ENCODE measurements around the gene SERPINA12. TPM values are rescaled to one million over a fixed set of nuclear protein-coding genes. Genes with fewer than 3 reads are reported as not detected.
A peak's percentile ranks its signal among the peaks of the same experiment; 100 is the strongest.

The SERPINA12 gene
- total RNA-seq, 1 donor from 2014 or later, result not detected

DNA sequence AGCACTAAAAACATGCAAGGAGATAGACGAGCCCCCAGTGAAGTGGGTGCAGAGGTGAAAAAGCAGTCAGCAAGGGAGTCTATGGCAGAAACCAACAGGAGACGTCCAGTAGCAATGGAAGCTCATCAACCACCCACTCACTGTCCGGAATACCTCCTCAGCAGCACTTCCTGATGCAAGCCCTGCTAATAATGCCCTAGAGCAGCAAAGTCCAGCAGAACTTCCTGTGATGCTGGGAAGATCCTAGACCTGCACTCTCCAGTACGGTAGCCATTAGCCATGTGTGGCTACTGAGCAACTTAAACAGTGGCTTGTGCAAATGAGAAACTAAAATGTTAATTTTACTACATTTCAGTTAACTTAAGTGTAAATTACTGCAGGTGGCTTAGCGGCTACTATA lies 44.2 kb downstream of the SERPINA12 start:
- DNase-seq, result no peak

DNA sequence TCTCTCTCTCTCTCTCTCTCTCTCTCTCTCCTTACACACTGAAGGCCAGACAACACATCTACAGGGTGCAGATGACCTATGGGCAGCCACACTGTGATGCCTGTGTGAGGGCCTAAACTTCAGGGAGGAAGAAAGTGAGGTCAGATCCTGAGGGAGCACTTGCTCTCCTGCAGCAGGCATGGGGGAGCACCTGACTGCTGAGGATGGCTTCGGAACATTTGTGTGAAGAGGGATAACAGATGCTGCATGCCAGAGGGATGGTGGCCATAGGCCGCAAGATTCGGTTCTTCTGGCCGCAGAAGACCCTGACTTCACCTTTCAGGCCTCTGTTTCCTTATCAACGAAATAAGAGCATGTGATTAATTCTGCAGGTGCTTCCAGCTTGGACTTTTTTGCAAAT lies 45.0 kb downstream of the SERPINA12 start:
- DNase-seq, result no peak

DNA sequence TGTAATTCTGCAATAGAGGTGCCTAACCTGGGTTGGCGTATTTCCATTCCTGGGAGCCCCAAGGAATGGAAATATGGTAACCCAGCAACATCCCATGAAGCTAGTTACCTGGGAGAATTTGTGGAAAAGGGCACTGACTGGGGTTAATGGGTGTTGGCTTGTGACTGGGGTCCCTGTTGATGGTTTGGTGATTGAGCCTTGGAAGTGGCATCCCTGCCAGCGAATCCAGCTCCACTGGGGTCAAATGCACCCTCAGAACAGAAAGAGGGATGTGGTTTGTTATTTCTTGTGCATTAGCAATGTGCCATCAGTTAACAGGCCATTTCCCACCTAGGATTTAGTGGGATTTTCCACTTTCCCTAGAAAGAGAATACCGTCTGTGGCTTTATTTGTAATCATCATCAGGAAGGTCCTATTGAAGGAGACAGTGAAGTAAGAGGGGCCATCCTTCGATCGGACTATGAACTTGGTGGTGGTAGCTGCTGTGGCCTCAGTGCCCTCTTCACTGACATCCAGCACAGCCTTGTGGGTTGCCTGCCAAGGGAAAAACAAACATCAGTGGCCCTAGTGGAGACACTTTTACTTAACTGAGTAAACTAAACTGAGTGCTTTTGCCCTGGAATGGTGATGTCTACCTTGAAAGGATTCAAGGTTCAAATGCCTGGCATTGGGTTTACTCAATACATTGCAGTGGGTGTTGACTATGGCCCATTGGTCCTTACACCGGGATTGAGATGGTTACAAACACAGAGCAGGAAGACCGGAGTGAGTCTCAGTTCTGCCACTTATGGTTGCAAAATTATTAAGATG lies 46.3 kb downstream of the SERPINA12 start:
- DNase-seq, result no peak

DNA sequence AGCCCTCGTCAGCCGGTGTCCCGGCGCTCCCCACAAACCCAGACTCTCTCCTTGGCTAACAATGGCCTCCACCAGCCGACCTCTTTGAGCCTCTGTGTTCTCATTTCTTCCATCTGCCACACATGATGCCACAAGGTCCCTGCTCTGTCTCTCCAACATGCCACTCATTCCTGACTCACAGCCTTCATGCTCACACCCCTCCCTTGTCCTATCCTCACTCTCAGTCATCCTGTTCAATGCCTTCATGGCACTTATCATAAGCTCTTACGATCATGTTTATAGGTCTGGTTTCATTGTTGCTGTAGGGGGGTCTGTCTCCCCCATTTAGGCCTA lies 47.1 kb downstream of the SERPINA12 start:
- no peak for DNase-seq

DNA sequence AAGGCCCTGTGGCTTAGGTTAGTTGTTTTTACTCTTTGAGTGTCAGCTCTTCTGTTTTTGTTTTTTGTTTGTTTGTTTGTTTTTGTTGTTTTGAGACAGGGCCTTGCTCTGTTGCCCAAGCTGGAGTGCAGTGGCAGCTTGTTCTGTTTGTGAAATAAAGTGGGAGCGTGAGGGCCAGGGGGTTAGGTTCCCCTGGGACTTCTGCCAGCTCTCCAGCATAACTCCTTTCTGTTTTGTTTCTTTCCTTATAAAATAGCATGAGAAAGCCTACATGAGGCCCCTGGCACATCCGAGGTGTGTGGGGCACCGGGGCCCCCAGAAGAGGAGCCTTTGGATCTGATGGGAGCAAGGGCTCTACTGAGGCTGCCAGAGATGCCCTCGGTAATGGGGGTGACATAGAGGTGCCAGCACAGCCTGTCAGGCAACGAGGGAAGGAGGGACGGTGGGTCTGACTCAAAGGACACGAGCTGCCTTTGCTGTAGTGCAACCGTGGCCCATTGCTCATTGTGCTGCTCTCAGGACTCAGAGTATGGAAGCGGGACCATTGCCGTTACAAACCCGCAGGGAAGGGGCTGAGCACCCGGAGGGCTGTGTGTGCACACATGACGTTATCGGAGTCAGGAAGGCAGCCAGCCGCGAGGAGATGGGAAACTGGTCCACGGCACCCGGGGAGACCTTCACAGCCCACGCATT lies 47.6 kb downstream of the SERPINA12 start:
- no peak for DNase-seq

DNA sequence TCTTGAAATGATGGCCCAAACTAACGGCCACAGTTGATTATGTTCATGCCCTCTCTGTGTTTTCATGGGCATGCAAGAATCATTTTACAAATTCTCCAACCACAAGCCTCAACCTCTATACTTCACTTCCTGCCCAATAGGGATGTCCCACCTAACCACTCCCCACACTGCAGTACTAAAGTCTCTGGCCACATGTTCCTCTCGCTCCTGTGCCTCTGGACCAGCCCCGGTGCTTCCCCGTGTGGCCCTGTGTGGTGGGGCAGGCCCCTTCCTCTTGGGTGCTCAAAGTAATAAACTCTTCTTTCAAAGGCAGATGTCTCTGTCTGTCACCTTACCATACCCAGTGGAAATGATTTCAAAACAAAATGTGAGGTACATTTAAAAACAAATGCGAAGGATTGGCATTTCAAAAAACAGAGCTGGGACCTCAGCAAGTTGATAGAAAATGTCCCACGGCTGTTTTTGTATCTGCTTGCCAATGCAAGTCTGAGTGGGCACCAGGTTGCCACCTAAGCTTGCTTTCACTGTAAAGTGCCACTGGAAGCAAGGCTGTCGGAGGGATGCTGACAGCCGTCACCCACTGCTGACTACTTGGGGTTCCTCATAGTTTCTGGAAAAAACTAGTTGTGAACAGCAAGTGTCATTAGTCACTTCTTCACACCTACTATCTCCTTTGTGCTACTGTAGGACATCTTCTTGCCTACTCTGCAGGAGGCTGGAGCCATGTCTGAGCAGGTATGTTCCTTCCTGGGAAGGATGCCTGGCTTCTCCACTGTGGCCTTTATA lies 48.4 kb downstream of the SERPINA12 start:
- no peak for DNase-seq

DNA sequence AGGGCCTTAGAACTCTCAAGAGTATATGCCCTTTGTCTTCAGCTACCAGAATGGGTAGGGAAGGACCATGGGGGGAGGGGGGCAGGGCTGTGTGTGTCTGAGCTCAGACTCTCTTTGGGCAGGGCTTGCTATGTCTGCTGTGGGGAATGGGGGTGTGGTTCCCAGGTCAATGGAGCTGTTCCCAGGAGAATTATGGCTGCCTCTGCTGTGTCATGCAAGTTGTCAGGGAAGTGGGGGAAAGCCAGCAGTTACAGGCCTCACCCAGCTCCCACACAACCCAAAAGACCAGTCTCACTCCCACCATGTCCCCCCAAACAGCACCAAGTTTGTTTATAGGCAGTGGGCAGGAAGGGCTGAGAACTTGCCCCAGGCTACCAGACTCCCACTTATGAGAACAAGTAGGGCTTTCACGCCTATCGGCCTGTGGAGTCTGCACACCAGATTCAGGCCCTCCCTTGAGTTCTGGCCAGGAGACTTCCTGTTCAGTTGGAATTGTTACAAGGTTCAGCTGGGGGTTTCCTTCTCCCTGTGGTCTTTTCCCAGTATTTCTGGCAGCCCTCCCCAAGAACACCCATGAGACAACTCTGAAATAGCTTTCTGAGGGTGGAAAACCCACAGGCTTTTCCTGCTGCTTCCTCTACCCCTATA lies 50.6 kb downstream of the SERPINA12 start:
- no peak for DNase-seq

DNA sequence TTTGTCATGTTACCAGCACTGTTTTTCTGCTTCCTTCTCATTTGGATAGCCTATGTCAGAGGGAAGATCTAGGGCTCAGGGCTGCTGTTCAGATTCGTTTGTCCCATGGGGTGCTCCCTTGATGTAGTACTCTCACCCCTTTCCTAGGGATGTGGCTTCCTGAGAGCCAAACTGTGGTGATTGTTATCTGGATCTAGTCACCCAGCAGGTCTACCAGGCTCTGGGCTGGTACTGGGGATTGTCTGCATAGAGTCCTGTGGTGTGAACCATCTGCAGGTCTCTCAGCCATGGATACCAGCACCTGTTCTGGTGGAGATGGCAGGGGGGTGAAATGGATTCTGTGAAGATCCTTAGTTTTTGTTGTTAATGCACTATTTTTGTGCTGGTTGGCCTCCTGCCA lies 51.2 kb downstream of the SERPINA12 start:
- no peak for DNase-seq

DNA sequence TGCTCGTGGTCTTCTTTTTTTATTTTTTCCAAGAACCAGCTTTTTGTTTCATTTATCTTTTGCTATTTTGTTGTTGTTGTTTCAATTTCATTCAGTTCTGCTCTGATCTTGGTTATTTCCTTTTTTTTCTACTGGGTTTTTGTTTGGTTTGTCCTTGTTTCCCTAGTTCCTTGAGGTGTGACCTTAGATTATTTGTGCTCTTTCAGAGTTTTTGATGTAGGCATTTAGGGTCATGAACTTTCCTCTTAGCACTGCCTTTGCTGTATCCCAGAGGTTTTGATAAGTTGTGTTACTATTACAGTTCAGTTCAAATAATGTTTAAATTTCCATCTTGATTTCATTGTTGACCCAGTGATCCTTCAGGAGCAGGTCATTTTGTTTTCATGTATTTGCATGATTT lies 53.3 kb downstream of the SERPINA12 start:
- DNase-seq, result no peak

DNA sequence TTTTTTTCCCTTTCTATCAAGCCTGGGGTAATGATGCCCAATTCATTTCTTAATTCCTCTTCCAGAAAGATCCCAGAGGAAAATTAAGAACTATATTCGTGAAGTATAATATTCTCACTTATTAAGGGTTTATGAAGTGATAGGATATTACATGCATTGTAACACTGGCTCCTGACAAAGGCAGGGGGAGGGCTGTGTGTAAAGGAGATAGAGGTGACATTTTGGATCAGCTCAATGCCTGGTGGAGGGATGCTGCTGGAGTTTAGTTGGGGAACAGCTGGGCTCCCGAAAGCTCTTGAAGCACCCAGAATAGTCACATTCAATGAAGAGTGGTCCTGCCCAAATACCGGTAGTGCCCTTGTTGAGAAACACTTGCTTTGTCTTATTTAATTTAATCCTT lies 57.4 kb downstream of the SERPINA12 start:
- DNase-seq, result no peak

DNA sequence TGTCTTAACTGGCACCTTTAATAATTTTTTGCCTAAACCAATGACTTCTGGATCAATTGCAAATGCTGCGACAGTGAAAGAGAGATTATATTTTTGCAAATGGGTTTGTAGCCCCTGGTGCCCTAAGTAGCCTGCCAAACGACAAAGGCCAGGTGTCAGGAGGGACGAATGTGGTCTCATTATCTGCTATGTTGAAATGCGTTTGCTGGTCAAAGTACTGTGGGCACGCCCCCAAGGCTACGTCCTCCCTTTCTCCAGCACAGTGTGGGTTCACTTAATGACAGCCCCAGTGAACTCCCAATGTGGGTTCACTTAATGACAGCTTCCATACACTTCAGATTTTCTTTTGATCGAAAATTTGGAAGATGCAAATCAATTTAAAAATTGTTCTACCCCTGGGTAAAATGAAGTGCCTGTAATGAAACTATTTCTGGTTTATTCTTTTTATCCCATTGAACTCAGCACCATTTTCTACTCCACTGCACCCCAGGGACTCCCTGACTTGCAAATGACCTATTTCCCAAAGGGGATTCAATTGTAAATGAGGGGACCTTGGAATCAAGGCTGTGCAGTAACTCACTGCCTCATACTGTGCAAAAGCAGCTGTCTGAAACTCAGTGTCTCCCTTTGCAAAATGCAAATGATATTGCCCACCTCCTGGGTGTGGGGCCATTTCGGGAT lies 58.0 kb downstream of the SERPINA12 start:
- no peak for DNase-seq

DNA sequence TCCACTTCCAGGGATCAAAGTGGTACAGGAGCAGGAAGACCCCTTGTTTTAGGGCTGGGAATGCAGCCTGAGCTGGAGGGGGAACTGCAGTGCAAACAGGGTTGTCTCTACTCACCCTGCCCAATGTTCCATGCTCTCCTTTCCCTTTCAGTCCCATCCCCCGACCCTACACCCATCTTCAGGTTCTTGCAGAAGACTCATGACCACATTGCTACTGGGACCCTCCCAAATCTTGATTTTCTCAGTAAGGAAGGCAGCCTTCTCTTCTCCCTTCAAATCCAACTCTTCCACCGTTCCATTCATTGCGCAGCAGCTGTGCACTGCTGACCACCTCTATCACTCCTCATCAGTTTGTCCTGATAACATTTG lies 58.6 kb downstream of the SERPINA12 start:
- DNase-seq, result no peak

DNA sequence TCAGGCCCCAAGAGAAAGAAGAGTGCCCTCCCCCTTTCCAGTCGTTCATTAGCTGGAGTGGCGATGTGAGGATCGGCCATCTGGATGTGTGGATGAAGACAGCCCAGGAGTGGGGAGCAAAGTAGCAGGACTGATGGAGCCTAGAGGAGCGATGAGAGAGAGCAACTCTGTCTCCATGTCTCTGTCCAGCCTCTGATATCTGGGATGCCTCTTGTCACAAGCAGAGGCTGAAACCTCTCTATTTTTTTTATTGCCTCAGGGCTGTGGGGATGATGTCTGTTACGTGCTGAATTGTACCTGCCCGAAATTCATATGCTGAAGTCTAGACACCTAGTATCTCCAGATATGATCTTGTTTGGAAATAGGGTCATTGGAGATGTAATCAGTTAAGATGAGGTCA lies 59.3 kb downstream of the SERPINA12 start:
- no peak for DNase-seq

DNA sequence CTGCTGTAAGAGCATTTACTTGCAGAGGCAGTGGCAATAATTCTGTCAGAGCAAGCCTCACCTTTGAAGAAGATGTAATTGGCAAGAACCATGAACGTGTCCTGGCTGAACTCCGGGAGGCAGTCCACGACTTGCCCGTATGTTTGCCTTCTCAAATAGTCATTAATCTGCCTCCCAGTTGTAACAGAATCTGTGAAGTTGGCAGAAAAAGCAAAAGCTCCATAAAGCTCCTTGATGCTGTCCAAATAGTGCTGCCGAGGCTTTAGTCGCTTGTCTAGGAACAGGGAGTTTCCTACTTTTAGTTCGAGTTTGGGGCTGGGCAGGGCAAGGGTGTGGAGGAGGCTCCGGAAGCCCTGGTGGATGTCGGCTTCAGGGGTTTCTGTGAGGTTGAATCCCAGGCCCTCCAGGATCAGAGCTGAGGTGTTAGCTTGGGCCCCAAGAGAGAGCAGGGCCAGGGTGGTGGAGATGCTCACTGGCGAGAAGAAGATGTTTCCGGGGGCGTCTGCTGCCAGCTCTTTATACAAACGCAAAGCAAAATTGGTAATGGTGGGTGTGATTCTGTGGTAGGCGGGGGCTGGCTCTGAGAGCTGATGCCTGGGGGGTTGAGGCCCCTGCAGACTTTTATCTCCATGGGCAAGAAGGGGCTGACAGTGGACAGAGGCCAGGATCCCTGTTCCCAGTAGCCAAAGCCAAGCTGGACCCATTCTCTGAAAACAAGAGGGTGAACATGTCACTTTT lies 61.0 kb downstream of the SERPINA12 start:
- DNase-seq, result peak; percentile 65

DNA sequence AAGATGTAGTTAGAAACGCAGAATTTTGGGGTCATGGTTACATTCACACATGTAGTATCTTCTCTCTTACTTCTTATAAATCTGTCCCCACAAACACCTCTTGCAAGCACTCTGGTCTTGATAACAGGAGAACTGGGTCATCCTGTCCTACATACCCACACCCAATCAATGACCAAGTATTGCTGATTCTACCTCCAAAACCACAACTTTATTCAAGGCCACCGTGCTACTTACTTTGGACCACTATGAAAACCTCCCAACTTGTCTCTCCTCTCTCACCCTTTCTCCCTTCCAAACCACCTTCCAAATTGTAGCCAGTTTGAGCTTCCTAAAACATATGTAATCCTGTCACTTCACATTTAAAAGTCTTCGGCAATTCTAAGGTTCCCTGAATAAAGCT lies 62.1 kb downstream of the SERPINA12 start:
- DNase-seq, result no peak

DNA sequence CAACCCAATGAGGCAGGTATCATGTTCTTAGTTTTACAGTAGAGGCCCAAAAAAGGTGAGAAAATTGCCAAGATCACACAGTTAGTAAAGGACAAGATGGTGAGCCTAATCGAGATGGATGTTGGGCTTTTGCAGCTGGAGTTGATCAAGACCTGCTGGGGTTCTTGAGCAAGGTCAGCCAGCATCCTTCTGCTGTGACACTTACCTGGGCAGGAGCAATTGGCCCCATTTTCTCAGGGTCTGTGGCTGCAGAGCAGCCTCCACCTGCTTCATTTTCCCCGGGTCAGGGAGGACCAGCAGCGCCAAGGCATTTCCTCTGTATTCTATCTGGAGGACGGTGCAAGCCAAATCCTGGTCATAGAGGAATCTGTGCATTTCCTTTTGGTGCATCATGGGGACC lies 63.1 kb downstream of the SERPINA12 start:
- no peak for DNase-seq

DNA sequence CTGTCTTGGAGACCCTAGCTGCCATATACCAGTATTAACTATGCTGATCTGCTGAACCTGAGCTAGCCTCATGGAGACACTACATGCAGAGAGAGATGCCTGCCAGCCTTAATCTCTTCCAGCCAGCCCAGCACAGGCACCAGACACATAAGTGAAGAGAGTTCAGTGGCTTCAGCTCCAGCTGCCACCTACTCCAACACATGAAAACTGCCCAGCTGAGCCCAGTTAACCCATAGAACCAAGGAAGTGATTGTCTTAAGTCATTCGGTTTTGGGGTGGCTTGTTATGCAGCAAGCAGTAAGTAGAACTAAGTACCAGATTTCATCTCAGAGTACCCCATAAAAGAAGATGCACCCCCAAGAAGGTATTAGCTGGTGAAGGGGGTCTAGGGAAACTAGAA lies 64.3 kb downstream of the SERPINA12 start:
- DNase-seq, result no peak

DNA sequence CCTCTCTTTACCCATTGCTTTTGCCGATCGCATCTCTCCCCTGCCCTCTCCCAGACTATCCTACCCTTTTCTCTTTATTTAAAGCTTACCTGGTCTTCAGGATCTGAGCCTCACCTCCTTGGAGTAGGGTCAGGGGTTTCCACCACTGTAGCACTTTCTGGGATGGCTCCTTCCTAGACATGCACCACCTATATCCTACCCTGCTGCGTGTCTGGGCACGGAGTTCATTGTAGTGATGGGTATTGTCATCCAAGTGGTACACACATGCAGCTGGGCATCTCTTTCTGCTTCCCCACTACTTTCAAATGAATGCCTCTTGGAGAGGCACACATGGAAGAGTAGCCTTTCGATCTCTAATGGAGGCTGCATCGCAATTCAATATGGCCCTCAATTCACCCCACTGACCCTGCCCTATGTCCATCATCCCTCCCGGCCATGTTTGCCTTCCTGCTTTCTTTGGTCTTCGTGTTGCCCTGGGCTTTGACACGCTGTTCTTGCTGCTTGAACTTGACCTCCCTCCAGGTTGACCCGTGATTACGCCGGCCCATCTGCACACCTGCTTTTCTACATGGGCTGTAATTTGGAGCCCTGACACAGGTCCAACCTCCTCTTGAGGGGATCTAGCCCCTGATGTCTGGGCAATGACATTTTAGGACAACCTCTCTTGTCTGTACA lies 67.6 kb downstream of the SERPINA12 start:
- no peak for DNase-seq

DNA sequence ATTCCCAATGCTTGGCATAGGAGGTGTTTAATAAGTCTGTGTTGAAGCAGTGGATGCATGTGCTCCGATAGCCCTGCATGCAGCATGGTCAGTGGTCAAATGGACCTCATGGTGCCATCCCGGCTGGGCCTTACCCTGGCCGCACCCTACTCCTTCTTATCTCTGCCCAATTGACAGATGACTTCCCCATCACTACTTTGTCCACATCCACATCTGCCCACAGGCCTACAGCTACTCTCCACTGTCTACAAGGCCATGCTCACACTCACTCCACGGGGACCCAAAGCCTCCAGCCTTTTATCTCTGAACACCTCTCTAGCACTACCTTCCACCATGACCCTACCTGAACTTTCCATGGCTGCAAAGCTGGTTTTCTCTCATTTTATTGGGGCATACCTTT lies 68.1 kb downstream of the SERPINA12 start:
- no peak for DNase-seq

DNA sequence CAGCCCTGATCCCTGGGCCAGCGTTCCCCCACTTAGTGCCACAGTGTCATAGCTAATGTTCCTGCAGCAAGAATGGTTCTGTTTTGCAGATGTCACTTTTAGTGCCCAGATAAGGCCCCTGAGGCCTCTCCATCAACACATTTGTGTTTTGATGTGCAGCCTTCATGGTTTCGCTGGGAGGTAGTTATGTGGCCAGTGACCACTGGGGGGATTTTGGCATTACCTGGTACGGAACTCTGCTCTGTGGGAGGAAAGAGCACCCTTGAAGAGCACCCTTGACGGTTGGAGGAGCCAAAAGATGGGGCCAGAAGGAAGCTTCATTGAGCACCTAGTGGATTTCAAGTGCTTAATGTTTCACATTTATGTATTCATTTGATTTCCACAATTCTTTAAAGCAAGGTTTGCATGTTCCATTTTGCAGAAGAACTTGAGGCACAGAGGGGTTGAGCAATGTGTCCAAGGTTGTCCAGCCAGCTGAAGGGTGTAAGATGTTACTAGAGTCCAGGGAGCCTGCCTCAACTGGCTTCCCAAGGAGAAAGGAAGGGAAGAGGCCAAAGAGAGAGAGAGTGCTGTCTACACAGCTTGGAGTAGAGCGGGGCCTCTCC lies 69.7 kb downstream of the SERPINA12 start:
- DNase-seq, result no peak
